Prostate gland (tissue), 2 donors: Measurements from ENCODE around the gene PPM1B. TPM values are rescaled to one million over a fixed set of nuclear protein-coding genes. Genes with fewer than 3 reads are reported as not detected.

Source experiments
- DNase-seq: peaks from one replicate; pipeline ENCODE4 v3.0.0-alpha.2; 2019; ENCODE audit warnings: low spot score
- H3K27ac ChIP-seq, 2 donors: fragments of 200-600 bp; sonication (generic); 2 replicates each; pipeline ENCODE4 v1.5.1; 2017 to 2019
- H3K27me3 ChIP-seq: fragments of 200-600 bp; sonication (generic); replicated peaks from 2 replicates; pipeline ENCODE4 v1.5.1; 2019; ENCODE audit not compliant: insufficient read depth
- H3K36me3 ChIP-seq, 2 donors: fragments of 200-600 bp; sonication (generic); 1 replicate in 1 of 2; 2 replicates in 1 of 2; pipeline versions ENCODE4 v1.5.1 to v1.8.1; 2017 to 2019
- H3K4me1 ChIP-seq: fragments of 200-600 bp; sonication (generic); replicated peaks from 2 replicates; pipeline ENCODE4 v1.5.1; 2019
- H3K4me3 ChIP-seq, 2 donors: fragments of 200-600 bp; sonication (generic); 2 replicates each; pipeline ENCODE4 v1.5.1; 2017 to 2019
- H3K9me3 ChIP-seq: fragments of 200-600 bp; sonication (generic); 2 replicates; pipeline ENCODE4 v1.5.1; 2017
- POLR2A ChIP-seq: fragments of 450-650 bp; IDR thresholded peaks from one replicate; pipeline ENCODE4 v1.6.1; 2016; ENCODE audit warnings: antibody characterized with exemption, mild to moderate bottlenecking
- POLR2AphosphoS5 ChIP-seq: sonication (generic); formaldehyde crosslinking; IDR thresholded peaks from one replicate; pipeline ENCODE4 v1.6.1; 2017; ENCODE audit warnings: antibody characterized with exemption
- WGBS: methylation state at CpG from one replicate; pipeline ENCODE4 v1.1.5; 2018; 5-methylcytosine and 5-hydroxymethylcytosine counted together
- intact Hi-C: fragments of 100-400 bp; cut with DNase I; formaldehyde crosslinking; loops from one replicate; pipeline ENCODE4 v1.14.2; 2022
- total RNA-seq, 2 donors: library from RNA; depleted of rRNA; stranded (reverse); fragments of >200 nt; gene quantifications; one replicate each; pipeline ENCODE4 v1.1.0, GENCODE V29; 2016
- TF ChIP-seq, protein P1 (sequence below), 4 experiments: fragments of 200-600 bp in 2 of 4; fragments of 450-650 bp in 2 of 4; sonication (generic) in 2 of 4; IDR thresholded peaks; 1 replicate in 3 of 4; 2 replicates in 1 of 4; pipeline ENCODE4 v1.5.1; 2016 to 2019; ENCODE audit warnings: antibody characterized with exemption in 4 of 4, mild to moderate bottlenecking in 2 of 4, moderate library complexity in 2 of 4

PPM1B gene
- total RNA-seq, 2 donors from 2014 or later: 59.9 to 65.4 TPM

DNA sequence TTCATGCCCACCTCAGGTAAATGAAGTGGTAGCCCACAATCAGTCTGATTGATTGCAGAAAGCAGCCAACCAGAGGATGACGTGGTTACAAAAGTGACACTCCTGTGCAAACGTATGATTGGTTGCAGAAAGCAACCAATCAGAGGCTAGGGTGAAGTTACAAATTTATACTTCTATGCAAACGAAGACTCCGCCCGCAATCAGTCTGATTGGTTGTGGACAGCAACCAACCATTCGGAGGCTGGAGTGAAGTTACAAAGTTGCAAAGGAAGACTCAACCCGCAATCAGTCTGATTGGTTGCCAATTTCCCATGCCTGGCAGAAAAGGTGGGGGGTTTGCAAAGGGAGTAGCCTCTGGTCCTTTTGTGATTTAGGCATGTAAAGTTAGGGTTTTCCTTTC, 102.6 kb downstream of the PPM1B start:
- TF ChIP-seq POLR2A (no peak), POLR2AphosphoS5 (no peak)
- TF ChIP-seq, protein P1, sequence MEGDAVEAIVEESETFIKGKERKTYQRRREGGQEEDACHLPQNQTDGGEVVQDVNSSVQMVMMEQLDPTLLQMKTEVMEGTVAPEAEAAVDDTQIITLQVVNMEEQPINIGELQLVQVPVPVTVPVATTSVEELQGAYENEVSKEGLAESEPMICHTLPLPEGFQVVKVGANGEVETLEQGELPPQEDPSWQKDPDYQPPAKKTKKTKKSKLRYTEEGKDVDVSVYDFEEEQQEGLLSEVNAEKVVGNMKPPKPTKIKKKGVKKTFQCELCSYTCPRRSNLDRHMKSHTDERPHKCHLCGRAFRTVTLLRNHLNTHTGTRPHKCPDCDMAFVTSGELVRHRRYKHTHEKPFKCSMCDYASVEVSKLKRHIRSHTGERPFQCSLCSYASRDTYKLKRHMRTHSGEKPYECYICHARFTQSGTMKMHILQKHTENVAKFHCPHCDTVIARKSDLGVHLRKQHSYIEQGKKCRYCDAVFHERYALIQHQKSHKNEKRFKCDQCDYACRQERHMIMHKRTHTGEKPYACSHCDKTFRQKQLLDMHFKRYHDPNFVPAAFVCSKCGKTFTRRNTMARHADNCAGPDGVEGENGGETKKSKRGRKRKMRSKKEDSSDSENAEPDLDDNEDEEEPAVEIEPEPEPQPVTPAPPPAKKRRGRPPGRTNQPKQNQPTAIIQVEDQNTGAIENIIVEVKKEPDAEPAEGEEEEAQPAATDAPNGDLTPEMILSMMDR (IDR thresholded peaks at IDR 0.05): no peak
- H3K9me3 ChIP-seq: no peaks in the 10 kb centered on the region
- no peaks in the 10 kb centered on the region for H3K4me1 ChIP-seq
- no peak overlapping the region for H3K4me3 ChIP-seq
- no peak overlapping the region for H3K27ac ChIP-seq
- H3K36me3 ChIP-seq: no peaks in the 10 kb centered on the region
- intact Hi-C loops: no loop called here
- 96% methylated on average over 7 of the region's 7 CpGs for WGBS
- no peaks in the 10 kb centered on the region for H3K27me3 ChIP-seq
- DNase-seq: no peak

DNA sequence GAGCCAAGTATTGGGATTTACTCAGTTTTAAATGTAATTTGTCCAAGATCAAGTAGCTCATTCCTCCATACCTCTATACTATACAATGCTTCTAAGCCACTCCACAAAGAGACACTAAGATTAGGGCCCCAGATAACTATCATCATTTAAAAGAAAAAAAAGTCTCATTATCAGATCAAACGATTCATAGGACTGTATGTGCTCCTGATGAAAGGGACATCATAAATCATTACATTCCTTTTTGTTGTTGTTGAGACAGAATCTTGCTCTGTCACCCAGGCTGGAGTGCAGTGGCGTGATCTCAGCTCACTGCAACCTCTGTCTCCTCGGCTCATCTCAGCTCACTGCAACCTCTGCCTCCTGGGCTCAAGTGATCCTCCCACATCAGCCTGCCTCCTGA, 104.4 kb downstream of the PPM1B start:
- intact Hi-C loops: no loop called here
- Histone ChIP-seq H3K9me3 (no peaks in the 10 kb centered on the region), H3K27ac (no peak overlapping the region), H3K27me3 (no peaks in the 10 kb centered on the region), H3K4me3 (no peak overlapping the region), H3K36me3 (no peaks in the 10 kb centered on the region), H3K4me1 (no peaks in the 10 kb centered on the region)
- 23% methylated on average over 3 of the region's 3 CpGs for WGBS
- TF ChIP-seq POLR2AphosphoS5: no peak
- TF ChIP-seq, protein P1 (IDR thresholded peaks at IDR 0.05): no peak
- no peak for TF ChIP-seq POLR2A
- DNase-seq: no peak

DNA sequence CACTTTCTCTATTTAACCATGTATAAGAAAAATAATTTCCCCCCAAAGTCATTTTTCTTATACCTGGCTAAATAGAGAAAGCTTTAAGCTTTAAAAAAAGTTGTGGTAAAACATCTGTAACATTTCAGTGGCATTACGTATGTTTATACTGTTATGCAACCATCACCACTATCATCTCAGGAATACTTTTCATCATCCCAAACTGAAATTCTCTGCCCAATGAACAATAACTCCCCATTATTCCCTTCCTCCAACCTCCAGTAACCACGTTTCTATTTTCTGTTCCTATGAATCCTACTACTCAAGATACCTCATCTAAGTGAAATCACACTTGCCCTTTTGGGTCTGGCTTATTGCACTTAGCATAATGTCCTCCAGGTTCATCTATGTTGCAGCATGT, 104.9 kb downstream of the PPM1B start:
- H3K36me3 ChIP-seq: no peaks in the 10 kb centered on the region
- TF ChIP-seq POLR2AphosphoS5 (no peak), POLR2A (no peak)
- TF ChIP-seq, protein P1 (IDR thresholded peaks at IDR 0.05): no peak
- intact Hi-C loops: no loop called here
- H3K27me3 ChIP-seq: no peaks in the 10 kb centered on the region
- WGBS: 88% methylated on average over 2 of the region's 2 CpGs
- H3K4me3 ChIP-seq: no peak overlapping the region
- no peak overlapping the region for H3K27ac ChIP-seq
- H3K4me1 ChIP-seq: no peaks in the 10 kb centered on the region
- no peaks in the 10 kb centered on the region for H3K9me3 ChIP-seq
- DNase-seq: no peak

DNA sequence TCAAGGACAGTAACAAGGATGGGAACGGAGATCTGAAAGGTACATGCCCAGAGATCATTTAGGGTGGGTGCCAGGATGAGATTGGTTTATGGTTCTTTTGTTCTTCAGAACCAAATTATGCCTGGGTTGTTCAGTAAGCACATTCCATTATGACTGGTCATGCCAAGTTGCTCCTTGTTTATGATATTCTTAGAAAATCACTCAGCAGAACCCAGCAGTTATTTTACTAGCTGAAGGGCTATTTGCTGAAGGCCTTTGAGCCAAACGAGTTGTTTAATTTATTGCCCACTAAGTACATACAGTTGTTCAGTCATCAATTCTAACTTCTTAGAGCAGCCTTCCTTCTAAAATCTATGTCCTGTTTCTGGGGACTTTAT, 107.2 kb downstream of the PPM1B start:
- Histone ChIP-seq H3K27me3 (no peaks in the 10 kb centered on the region), H3K4me1 (no peaks in the 10 kb centered on the region), H3K9me3 (no peaks in the 10 kb centered on the region), H3K27ac (peak overlapping the region in 1 of 2 donors; percentile 44), H3K36me3 (no peaks in the 10 kb centered on the region), H3K4me3 (no peak overlapping the region)
- DNase-seq: no peak
- TF ChIP-seq POLR2A (no peak), POLR2AphosphoS5 (peak; percentile 38)
- intact Hi-C loops: no loop called here
- WGBS: 16% methylated on average over 2 of the region's 2 CpGs

DNA sequence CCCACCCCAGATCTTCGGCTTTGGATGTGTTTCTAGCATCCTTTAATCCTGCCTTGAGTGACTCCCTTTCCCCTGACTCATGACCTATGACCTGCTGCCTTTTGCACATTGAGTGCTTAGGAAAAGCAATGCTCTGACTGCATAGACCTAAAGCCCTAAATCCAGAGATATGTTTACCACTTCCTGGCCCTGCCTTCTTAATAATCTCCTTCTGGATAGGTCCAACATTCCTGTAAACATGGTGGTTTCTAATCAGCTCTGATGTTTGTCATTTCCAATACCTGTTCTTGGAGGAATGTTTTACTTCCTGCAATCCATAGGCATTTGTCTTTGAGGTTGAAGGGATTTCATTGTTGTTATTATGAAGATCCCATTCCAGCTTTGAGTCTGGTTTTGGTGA, 108.9 kb downstream of the PPM1B start:
- DNase-seq: no peak
- Histone ChIP-seq H3K27ac (no peak overlapping the region), H3K36me3 (no peaks in the 10 kb centered on the region), H3K27me3 (no peaks in the 10 kb centered on the region), H3K4me3 (no peak overlapping the region), H3K9me3 (no peaks in the 10 kb centered on the region), H3K4me1 (no peaks in the 10 kb centered on the region)
- 90% methylated on average over 1 of the region's 1 CpG for WGBS
- TF ChIP-seq, protein P1 (IDR thresholded peaks at IDR 0.05): no peak
- no peak for TF ChIP-seq POLR2AphosphoS5
- no peak for TF ChIP-seq POLR2A
- intact Hi-C loops: no loop called here
